OCI-LY3 (cell line): Measurements from ENCODE around the gene GRIK4.

Source experiments
- EZH2phosphoT487 ChIP-seq: fragments of 200-600 bp; shearing (Covaris generic); IDR thresholded peaks from 2 replicates; pipeline ENCODE4 v1.6.1; 2018; ENCODE audit warnings: antibody characterized with exemption, mixed run types, low read depth
- TF ChIP-seq, protein P1 (sequence below): fragments of 200-600, 300-600 bp; sonication (generic); IDR thresholded peaks from 2 replicates; pipeline ENCODE4 v1.5.1; 2014; ENCODE audit warnings: antibody characterized with exemption, low read length, low read depth

DNA sequence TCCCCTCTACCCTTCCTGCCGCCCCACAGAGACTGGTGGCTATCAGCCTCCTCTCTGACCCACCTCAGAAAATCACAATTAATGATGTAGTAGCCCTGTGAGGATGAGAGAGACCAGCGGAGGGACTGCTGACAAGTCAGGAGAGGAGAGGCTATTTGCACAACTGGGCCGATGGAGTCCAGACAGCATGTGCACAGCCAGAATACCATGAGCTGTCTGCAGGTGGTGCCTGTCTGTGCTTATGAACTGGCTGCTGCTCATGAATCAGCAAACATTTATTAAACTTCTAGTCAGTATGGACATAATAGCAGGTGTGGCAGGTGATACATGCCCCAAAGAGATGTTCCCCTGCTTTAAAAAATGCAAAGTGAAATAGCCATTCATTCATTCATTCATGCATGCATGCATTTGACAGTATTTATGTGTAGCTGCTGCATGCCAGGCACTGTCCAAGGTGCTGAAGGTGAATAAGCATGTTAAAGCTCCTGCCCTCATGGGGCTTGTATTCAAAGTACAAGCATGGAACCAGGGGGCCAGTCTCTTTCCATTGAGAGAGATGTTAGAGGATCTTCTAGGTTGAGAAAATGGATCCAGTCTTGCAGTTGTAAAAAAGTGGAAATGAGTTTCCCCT is 141.3 kb downstream of the GRIK4 start:
- TF ChIP-seq, protein P1, sequence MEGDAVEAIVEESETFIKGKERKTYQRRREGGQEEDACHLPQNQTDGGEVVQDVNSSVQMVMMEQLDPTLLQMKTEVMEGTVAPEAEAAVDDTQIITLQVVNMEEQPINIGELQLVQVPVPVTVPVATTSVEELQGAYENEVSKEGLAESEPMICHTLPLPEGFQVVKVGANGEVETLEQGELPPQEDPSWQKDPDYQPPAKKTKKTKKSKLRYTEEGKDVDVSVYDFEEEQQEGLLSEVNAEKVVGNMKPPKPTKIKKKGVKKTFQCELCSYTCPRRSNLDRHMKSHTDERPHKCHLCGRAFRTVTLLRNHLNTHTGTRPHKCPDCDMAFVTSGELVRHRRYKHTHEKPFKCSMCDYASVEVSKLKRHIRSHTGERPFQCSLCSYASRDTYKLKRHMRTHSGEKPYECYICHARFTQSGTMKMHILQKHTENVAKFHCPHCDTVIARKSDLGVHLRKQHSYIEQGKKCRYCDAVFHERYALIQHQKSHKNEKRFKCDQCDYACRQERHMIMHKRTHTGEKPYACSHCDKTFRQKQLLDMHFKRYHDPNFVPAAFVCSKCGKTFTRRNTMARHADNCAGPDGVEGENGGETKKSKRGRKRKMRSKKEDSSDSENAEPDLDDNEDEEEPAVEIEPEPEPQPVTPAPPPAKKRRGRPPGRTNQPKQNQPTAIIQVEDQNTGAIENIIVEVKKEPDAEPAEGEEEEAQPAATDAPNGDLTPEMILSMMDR, result no peak
- TF ChIP-seq EZH2phosphoT487, result no peak
